ENCODE measurements around the gene HSD17B14.

- TF ChIP-seq GATA3 (IDR thresholded peaks at IDR 0.05; ENCODE audit: low read depth, low read length) (no peak), GATA2 (IDR thresholded peaks at IDR 0.05; ENCODE audit: low read depth, low read length) (no peak)
These were observed 23.7 kb upstream of the HSD17B14 start for GRCh38 chr19:48859711-48860572.
